Measurements from ENCODE around the gene KRT82.

DNA sequence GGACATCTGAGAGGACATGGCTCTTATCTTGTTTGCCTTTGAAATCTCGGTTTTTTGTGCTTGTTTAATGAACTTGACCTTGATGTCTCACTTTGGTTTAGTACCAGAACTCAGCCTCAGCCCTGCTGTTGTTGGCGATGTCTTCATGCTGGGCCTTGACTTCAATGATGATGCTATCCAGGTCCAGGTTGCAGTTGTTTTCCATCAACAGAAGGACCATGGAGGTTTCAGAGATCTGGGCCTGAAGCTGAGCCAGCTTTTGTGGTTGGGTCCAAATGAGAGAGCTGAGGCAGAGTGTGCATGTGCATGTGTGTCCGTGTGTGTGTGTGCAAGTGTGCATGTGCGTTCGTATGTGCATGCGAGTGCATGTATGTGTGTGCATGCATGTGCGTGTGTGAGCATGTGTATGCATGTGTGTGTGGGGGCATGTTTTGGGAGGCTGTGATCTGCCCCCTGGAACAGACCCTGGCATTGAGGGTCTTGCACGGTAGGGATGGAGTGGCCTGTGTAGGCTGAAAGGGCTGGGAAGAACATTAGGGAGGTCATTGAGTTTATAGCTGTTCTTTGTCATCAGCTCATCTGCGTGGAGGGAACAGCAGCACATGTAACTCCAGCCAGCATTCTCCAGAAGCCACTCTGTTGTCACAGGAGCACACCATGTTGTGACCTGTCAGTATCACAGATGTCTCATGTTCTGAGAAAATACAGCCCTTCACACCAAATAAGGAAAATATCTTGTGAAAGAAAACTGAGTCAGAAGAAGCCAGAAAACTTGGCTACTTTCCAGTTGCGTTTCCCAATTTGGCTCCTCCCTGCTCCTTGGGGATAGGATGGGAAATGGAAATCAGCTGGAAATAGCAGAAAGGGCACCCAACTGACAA lies 10.0 kb upstream of the KRT82 start:
- TF ChIP-seq, protein P1, sequence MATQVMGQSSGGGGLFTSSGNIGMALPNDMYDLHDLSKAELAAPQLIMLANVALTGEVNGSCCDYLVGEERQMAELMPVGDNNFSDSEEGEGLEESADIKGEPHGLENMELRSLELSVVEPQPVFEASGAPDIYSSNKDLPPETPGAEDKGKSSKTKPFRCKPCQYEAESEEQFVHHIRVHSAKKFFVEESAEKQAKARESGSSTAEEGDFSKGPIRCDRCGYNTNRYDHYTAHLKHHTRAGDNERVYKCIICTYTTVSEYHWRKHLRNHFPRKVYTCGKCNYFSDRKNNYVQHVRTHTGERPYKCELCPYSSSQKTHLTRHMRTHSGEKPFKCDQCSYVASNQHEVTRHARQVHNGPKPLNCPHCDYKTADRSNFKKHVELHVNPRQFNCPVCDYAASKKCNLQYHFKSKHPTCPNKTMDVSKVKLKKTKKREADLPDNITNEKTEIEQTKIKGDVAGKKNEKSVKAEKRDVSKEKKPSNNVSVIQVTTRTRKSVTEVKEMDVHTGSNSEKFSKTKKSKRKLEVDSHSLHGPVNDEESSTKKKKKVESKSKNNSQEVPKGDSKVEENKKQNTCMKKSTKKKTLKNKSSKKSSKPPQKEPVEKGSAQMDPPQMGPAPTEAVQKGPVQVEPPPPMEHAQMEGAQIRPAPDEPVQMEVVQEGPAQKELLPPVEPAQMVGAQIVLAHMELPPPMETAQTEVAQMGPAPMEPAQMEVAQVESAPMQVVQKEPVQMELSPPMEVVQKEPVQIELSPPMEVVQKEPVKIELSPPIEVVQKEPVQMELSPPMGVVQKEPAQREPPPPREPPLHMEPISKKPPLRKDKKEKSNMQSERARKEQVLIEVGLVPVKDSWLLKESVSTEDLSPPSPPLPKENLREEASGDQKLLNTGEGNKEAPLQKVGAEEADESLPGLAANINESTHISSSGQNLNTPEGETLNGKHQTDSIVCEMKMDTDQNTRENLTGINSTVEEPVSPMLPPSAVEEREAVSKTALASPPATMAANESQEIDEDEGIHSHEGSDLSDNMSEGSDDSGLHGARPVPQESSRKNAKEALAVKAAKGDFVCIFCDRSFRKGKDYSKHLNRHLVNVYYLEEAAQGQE (IDR thresholded peaks at IDR 0.05; ENCODE audit: unreplicated experiment), result no peak
- TF ChIP-seq, protein P2, sequence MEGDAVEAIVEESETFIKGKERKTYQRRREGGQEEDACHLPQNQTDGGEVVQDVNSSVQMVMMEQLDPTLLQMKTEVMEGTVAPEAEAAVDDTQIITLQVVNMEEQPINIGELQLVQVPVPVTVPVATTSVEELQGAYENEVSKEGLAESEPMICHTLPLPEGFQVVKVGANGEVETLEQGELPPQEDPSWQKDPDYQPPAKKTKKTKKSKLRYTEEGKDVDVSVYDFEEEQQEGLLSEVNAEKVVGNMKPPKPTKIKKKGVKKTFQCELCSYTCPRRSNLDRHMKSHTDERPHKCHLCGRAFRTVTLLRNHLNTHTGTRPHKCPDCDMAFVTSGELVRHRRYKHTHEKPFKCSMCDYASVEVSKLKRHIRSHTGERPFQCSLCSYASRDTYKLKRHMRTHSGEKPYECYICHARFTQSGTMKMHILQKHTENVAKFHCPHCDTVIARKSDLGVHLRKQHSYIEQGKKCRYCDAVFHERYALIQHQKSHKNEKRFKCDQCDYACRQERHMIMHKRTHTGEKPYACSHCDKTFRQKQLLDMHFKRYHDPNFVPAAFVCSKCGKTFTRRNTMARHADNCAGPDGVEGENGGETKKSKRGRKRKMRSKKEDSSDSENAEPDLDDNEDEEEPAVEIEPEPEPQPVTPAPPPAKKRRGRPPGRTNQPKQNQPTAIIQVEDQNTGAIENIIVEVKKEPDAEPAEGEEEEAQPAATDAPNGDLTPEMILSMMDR (conservative IDR thresholded peaks at IDR 0.05; ENCODE audit: low read depth in 2 of 2), result no peak
- TF ChIP-seq EZH2 (IDR thresholded peaks at IDR 0.05; ENCODE audit: low read depth, unreplicated experiment) (no peak), POLR2AphosphoS5 (IDR thresholded peaks at IDR 0.05; ENCODE audit: low read depth) (no peak), CREB1 (CRISPR knock-in tag; IDR thresholded peaks at IDR 0.05; ENCODE audit: low read depth) (no peak), ZNF114 (CRISPR knock-in tag; IDR thresholded peaks at IDR 0.05) (no peak), ZNF331 (CRISPR knock-in tag; IDR thresholded peaks at IDR 0.05; ENCODE audit: low read depth) (no peak)
